Measurements from ENCODE around the gene TTC13.

- TF ChIP-seq CTCF (IDR thresholded peaks at IDR 0.05) (no peak), POLR2A (IDR thresholded peaks at IDR 0.05) (no peak)
These were observed 8.8 kb upstream of the TTC13 start for GRCh38 chr1:230987448-230987847.
